Superior temporal gyrus (tissue), 1 donor: ENCODE measurements around the gene LDLRAD4.
A peak's percentile ranks its signal among the peaks of the same experiment; 100 is the strongest.

ENCODE experiments used
- DNase-seq: peaks from one replicate; pipeline ENCODE4 v3.0.0-alpha.2; 2016; ENCODE audit errors: extremely low spot score

The LDLRAD4 gene

GRCh38 chr18:13218368-13218991, at the start of gene LDLRAD4:
TSS of gene LDLRAD4 (plus strand) at chr18:13218760.
- peak; percentile 35 for DNase-seq

- DNase-seq, result no peak
These were observed 44.9 kb upstream of the LDLRAD4 start for GRCh38 chr18:13173578-13174145.

DNA sequence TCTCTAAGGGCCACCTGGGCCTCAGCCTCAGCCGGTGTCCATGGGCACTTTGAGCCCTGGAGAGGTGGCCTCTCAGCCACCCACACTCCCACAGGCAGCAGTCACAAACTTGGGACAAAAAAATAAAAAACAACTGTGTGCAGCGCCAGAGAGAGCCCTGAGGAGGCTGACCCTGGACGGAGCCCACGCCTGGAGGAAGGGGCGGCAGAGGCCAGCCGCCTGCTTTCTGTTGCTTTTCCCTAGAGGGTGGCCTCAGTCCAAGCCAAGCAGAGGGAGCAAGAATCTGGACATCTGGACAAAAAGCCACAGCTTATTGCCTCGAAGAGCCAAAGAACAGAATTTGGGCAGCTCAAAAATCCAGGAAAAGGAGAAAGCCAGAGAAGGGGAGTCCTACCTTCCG, 43.3 kb upstream of the LDLRAD4 start:
- no peak for DNase-seq

- no peak for DNase-seq
These were observed 42.8 kb upstream of the LDLRAD4 start for GRCh38 chr18:13175754-13176210.

GRCh38 chr18:13176847-13177246, 41.7 kb upstream of the LDLRAD4 start:
- DNase-seq, result no peak

DNA sequence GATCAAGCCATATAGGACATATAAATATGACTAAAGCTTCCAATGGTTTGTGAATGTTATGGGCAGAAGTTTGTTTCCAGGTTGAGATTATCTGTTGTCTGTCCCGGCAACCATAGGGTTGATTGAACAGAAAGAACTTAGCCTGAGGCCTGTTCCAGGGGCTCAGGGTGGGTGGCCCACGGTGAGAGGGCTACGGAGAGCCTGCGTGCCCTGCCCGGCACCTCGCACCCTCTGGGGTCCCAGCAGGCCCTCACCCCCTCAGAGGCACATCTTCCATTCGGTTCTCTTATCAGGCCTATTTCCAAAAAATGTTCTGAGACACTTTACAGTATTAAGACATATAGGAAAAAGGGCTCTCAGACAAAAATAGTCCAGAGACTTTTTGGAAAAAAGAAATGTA, 40.4 kb upstream of the LDLRAD4 start:
- DNase-seq, result no peak

DNA sequence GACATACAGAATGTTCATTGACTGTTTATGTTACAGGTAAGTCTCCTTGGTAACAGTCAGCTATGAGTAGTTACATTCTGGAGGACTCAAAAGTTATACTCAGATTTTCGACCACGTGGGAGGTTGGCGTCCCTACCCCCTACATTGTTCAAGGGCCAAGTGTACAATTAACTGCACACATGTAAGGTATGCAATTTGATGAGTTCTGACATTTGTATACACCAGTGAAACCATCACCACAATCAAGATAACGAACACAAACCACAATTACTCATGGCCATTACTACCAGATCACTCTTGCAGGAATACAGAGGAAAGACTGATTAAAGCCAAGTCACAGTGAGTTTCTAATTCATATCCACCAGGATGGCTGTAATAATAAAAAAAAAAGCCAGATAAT, 39.6 kb upstream of the LDLRAD4 start:
- DNase-seq, result no peak

DNA sequence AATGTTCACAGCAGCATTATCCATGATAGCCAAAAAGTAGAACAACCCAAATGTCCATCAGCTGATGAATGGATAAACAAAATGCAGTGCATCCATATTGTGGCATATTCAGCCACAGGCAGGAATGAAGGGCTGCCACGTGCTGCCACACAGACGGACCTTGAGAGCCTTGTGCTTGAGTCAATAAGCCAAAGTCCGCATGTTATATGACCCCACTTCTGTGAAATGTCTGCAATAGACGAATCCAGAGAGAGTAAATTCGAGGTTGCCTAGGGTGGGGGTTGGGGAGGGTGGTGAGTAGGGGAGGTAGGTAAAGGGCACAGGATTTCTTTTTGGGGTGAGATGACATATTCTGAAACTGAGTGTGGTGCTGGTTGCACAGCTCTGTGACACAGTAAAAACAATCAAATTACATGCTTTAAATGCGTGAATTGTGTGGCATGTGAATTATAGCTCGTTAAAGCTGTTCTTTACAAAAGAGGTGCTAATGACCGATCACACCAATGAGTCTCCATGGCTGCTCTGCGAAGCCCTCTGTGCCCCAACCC, 38.9 kb upstream of the LDLRAD4 start:
- no peak for DNase-seq

DNA sequence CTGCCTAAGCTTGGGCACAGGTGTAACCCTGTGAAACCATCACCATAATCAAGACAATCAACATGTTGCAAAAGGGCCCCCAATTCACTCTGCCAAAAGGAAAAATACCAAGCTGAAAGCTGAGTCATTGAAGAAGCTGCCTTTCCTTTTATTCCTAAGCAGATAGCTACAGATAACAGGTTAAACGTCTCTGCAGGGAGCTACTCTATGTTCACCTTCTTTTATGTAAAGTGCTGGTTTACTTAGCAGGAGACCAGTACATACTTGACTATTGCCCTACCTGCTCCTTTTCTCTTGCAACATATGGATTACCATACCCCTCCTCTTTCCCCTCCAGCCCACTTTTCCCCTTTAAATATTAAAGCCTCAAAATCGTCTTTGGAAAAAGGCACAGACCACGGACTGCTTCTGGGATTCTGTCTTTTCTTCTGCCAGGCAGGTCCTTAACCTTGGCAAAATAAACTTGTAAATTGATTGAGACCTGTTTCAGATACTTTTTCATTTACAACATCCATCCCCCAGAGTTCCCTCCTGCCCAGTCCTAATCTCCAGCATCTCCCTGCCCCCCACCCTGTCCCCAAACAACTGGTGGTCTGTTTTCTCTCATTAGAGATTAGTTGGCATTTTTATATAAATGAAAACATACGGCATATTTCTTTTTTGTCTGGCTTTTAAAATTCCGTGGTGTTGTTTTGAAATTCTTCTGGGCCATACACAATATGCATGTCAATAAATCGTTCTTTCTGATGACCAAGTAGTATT, 37.8 kb upstream of the LDLRAD4 start:
- no peak for DNase-seq

DNA sequence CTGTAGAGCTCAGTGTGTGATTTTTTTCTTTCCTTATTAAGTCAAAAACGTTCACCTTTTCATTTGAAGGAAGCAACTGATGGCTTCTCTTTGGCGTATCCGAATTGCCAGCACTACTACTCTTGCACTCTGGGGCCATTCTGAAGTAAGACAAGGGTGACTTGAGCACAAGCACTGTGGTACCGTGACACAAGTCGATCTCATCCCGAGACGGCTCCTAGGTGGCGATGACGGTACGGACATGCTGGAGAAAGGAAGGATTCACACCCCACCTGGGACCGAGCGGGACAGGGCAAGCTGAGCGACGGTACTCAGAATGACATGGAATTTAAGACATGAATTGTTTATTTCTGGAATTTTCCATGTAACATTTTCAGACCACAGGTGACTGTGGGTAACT, 36.8 kb upstream of the LDLRAD4 start:
- no peak for DNase-seq

DNA sequence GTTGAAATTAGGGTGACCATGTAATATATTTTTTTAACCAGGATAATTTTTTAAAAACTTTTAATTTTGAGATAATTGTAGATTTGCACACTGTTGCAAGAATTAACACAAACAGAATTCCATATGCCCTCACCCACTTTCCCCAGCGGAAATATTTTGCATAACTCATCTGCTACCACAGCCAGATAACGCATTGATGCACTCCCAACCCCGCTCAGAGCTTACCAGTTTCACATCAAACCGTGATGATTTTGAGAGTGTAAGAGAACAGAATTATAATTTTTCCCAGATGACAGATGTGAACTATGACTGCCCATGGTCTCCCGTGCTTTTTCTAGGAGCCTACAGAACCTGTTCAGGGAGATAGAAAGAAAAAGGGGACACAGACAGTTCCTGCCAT, 35.2 kb upstream of the LDLRAD4 start:
- no peak for DNase-seq

GRCh38 chr18:13183790-13184189, 34.8 kb upstream of the LDLRAD4 start:
- no peak for DNase-seq

DNA sequence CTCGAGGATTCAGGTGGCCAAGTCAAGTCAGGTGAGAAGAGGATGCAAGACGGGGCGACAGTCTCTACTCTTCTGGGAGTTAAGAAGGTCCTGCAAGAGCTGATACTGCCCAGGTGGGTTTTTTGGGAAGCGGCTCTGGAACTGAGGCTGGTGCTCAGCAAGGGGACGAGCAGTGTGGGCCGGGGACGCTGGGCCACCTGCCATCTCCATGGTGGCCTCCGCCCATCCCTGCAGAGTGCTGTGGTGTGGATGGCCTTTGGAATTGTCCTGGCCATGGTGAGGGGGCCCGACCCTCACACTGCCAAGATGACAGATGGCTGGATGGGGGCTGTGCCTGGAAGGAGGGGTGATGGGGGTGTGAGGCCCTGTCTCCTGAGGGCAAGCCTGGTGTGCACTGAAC, 34.2 kb upstream of the LDLRAD4 start:
- DNase-seq, result no peak

- no peak for DNase-seq
These were observed 32.8 kb upstream of the LDLRAD4 start for GRCh38 chr18:13185675-13186198.

DNA sequence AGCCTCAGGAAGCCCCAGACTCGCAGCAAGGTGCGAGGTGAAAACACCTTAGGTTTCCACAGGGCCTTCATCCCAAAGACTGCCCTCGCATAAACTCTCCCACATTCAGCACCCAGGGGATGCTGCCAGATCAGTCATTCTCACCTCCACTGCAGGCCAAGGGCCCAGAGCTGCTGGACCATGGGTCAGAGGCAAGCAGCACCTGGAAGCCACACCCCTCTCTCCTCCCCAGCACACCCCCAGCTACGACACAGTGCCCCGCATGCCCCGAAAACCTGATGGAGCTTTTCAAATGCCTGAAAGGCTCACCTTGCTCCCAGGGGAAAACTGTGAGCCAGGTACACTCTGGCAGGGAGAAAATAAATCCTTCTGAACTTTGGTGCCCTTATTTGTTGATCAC, 31.9 kb upstream of the LDLRAD4 start:
- DNase-seq, result no peak

DNA sequence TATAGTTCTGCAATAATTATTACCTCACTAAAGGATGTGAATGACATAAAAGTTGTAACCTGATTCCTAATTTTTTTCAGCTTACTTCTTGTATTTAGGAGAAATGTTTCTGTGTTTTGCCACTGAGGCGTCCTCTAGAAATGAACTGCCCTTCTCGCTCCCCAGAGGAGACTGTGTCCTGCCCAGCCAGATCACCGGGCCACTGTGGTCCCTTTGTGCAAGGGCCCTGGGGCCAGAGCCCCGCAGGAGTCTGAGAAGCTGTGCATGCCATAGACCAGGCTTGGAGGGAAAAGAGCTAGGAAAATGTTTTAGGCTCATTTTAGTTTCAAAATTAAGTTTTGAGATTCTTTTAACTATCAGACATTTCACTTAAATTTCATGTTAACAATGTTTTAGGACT, 31.1 kb upstream of the LDLRAD4 start:
- DNase-seq, result no peak

DNA sequence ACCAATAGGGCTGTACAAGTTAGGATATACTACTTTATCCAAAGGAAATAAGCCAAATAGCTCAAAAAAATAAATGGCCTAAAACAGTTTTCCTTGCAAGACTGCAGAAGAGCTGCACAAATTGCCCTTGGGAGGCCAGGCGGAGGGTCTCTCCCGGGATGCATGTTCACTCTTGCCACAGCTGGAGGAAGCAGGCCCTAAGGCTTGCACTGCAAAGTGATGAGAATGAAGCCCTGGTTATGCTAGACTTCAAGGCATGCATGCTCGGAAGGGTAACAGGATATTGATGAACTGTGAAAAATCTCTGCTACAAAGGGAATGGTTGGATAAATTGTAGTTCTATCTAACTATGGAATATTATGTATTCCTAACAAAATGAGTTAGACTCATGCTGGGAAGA, 27.5 kb upstream of the LDLRAD4 start:
- DNase-seq, result no peak

- no peak for DNase-seq
These were observed 26.8 kb upstream of the LDLRAD4 start for GRCh38 chr18:13191779-13192178.

- DNase-seq, result no peak
These were observed 25.6 kb upstream of the LDLRAD4 start for GRCh38 chr18:13192970-13193369.

DNA sequence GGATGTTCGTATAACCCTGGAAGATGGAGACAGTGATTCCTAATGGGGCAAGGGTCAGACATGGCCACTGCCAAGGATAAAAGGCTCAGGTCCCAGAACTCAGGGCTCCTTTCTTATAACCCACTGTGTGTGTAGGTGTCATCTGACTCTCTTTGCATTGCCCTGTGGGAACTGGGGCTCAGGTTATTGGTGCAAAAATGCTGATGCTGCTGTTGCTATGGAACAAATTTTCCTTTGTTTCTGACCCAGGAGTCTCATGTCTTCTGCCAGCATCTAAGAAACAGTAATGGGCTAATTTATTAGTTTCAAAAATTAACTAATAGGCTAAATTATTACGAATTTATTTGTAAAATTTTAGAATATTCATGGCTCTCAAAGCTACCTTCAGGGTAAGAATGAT, 24.3 kb upstream of the LDLRAD4 start:
- DNase-seq, result no peak

GRCh38 chr18:13198701-13199100, 19.9 kb upstream of the LDLRAD4 start:
- DNase-seq, result no peak

DNA sequence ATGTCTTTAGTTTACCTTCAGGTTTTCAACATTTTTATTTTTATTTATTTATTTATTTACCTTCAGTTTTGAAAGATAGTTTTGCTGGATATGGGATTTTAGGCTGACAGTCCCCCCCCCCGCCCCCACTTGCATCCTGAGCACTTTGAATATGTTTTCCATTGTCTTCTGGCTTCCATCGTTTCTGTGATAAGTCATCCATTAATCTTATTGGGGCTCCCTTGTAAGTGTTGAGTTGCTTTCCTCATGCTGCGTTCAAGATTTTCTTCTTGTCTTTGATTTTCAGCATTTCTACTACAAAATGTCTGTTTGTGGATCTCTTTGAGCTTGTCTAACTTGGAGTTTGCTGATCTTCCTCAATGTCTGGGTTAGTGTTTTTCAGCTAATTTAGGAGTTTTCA, 19.4 kb upstream of the LDLRAD4 start:
- DNase-seq, result no peak

- DNase-seq, result no peak
These were observed 17.3 kb upstream of the LDLRAD4 start for GRCh38 chr18:13201292-13201691.
